ENCODE data around the gene HMOX1. TPM values are rescaled to one million over a fixed set of nuclear protein-coding genes. Genes with fewer than 3 reads are reported as not detected.

The HMOX1 gene
- total RNA-seq, 2 donors from 2014 or later = 9.3 to 32.0 TPM

- Histone ChIP-seq H3K4me3 (no peak overlapping the region), H3K9me3 (no peaks in the 10 kb centered on the region), H3K27ac (peak overlapping the region in 3 of 4 donors; percentile 71 to 83 (median 72)), H3K27me3 (no peaks in the 10 kb centered on the region), H3K4me1 (peaks cover 29% of the 10 kb centered on the region), H3K36me3 (replicated peaks in 1 of 2; ENCODE audit: insufficient read depth in 1 of 2, low read depth in 2 of 2) (no peaks in the 10 kb centered on the region)
- intact Hi-C loops (cut with DNase I) = no loop called here
- ATAC-seq = peak; percentile 47
- no peak for TF ChIP-seq POLR2A (IDR thresholded peaks at IDR 0.05)
- TF ChIP-seq, protein P1, sequence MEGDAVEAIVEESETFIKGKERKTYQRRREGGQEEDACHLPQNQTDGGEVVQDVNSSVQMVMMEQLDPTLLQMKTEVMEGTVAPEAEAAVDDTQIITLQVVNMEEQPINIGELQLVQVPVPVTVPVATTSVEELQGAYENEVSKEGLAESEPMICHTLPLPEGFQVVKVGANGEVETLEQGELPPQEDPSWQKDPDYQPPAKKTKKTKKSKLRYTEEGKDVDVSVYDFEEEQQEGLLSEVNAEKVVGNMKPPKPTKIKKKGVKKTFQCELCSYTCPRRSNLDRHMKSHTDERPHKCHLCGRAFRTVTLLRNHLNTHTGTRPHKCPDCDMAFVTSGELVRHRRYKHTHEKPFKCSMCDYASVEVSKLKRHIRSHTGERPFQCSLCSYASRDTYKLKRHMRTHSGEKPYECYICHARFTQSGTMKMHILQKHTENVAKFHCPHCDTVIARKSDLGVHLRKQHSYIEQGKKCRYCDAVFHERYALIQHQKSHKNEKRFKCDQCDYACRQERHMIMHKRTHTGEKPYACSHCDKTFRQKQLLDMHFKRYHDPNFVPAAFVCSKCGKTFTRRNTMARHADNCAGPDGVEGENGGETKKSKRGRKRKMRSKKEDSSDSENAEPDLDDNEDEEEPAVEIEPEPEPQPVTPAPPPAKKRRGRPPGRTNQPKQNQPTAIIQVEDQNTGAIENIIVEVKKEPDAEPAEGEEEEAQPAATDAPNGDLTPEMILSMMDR (IDR thresholded peaks at IDR 0.05) = no peak
- peak; percentile 43 to 75 (median 56) for DNase-seq
- WGBS, 2 donors = 51 to 60% methylated on average over 13 of the region's 13 CpGs
Measured at GRCh38 chr22:35397095-35397904, 16.4 kb downstream of the HMOX1 start.

DNA sequence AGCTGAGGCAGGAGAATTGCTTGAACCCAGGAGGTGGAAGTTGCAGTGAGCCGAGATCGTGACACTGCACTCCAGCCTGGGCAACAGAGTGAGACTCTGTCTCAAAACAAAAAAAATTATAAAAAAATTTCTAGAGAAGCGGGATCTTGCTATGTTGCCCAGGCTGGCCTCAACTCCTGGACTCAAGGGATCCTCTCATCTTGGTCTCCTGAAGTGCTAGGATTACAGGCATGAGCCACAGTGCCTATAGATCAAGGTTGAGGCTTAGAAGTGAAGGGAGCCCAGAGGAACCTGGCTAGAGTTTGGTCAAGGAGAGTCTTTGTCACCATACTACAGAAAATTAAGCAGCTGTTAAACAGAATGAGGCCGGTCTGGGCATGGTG is 17.7 kb downstream of the HMOX1 start:
- ATAC-seq (no peak), DNase-seq (no peak)
- no peak for TF ChIP-seq POLR2A (IDR thresholded peaks at IDR 0.05)
- TF ChIP-seq, protein P1 (IDR thresholded peaks at IDR 0.05) = no peak
- Histone ChIP-seq H3K27ac (peak overlapping the region in 3 of 4 donors; percentile 71 to 83 (median 72)), H3K4me3 (no peak overlapping the region), H3K36me3 (replicated peaks in 1 of 2; ENCODE audit: insufficient read depth in 1 of 2, low read depth in 2 of 2) (no peaks in the 10 kb centered on the region), H3K9me3 (no peaks in the 10 kb centered on the region), H3K4me1 (peaks cover 34% of the 10 kb centered on the region), H3K27me3 (no peaks in the 10 kb centered on the region)
- intact Hi-C loops (cut with DNase I) = no loop called here
- 91 to 97% methylated on average over 4 of the region's 4 CpGs for WGBS, 2 donors

GRCh38 chr22:35399114-35399677 is 18.3 kb downstream of the HMOX1 start:
- Histone ChIP-seq H3K4me3 (peak overlapping the region in 1 of 2 donors; percentile 60), H3K9me3 (no peaks in the 10 kb centered on the region), H3K27me3 (no peaks in the 10 kb centered on the region), H3K27ac (peak overlapping the region in 3 of 4 donors; percentile 75 to 83 (median 78)), H3K36me3 (replicated peaks in 1 of 2; ENCODE audit: insufficient read depth in 1 of 2, low read depth in 2 of 2) (no peaks in the 10 kb centered on the region), H3K4me1 (peaks cover 34% of the 10 kb centered on the region)
- peak in 1 of 4 donors; percentile 26 for DNase-seq
- 77 to 86% methylated on average over 22 to 24 of the region's 24 CpGs for WGBS, 2 donors
- no peak for TF ChIP-seq POLR2A (IDR thresholded peaks at IDR 0.05)
- TF ChIP-seq, protein P1 (IDR thresholded peaks at IDR 0.05) = no peak
- no peak for ATAC-seq
- intact Hi-C loops (cut with DNase I) = no loop called here

DNA sequence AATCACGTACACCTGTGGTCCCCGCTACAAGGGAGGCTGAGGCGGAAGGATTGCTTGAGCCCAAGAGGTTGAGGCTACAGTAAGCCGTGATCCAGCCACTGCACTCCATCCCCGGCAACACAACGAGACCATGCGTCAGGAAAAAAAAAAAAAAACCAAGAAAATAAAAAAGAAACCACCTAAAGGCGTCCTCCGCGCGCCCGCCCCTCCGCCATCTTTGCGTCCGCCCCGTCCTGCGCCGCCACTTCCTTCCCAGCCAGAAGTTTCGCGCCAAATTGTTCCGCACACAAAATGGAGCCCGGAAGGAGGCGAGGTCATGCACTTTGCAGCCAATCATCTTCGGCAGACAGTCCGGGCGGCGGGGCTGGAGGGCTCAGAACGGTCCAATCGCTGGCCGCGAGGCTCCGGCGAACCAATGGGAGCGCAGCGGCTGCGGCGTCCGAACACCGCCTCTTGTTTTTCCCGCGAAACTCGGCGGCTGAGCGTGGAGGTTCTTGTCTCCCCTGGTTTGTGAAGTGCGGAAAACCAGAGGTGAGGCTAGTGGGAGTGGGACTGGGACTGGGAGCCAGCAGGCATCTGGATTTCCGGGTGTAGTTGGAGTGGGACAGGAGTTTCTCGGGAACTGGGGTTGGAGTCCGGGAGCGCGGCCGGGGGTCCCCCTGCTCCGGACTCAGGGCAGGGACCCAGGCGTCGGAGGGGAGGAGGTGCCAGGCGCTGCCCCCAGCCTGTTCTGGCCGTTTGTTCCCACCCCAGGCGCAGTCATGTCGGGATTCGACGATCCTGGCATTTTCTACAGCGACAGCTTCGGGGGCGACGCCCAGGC is 19.0 kb downstream of the HMOX1 start, which contains the start of gene MCM5:
TSS of gene MCM5 (plus strand) at position 463 of the 823 bp plus-strand sequence. CDS start at position 762, 299 bp downstream.
- Histone ChIP-seq H3K27ac (peak within 1 kb of the TSS in 3 of 4 donors; percentile 75 to 83 (median 78)), H3K4me1 (peaks cover 34% of the 10 kb centered on the region), H3K4me3 (peak within 1 kb of the TSS; percentile 20 to 60), H3K36me3 (replicated peaks in 1 of 2; ENCODE audit: insufficient read depth in 1 of 2, low read depth in 2 of 2) (no peaks in the 10 kb centered on the region), H3K27me3 (no peaks in the 10 kb centered on the region), H3K9me3 (no peaks in the 10 kb centered on the region)
- WGBS, 2 donors = 3% methylated on average over 23 to 64 of the region's 64 CpGs
- intact Hi-C loops (cut with DNase I) = no loop called here
- TF ChIP-seq, protein P1 (IDR thresholded peaks at IDR 0.05) = no peak
- peak in 2 of 3 donors; percentile 46 to 62 for TF ChIP-seq POLR2A (IDR thresholded peaks at IDR 0.05)
- DNase-seq (peak; percentile 97 to 98 (median 97)), ATAC-seq (peak; percentile 98)
